A204.1 (cell line): ENCODE data around the gene DNAJB6.

Experiments used
- FAIRE-seq: peaks from 2 replicates; lab custom pipeline; 2012; peaks lifted over from hg19 to GRCh38; lab: Jason Lieb, UNC

The DNAJB6 gene

GRCh38 chr7:157466867-157467261 lies 130.1 kb downstream of the DNAJB6 start:
- no peak for FAIRE-seq
